Umbilical cord (tissue), 2 donors: Measurements from ENCODE around the gene CDC42BPB. TPM values are rescaled to one million over a fixed set of nuclear protein-coding genes. Genes with fewer than 3 reads are reported as not detected.
A peak's percentile ranks its signal among the peaks of the same experiment; 100 is the strongest.
"Not testable (repeated sequence)": the region's sequence is repeated elsewhere in the genome, so short reads cannot be mapped to it uniquely, and the experiment has no call there.

Source experiments
- DNase-seq: peaks from one replicate; pipeline ENCODE4 v3.0.0-alpha.2; 2015; ENCODE audit warnings: low spot score
- total RNA-seq: library from RNA; depleted of rRNA; stranded (reverse); fragments of >200 nt; gene quantifications from one replicate; pipeline ENCODE4 v1.2.3, GENCODE V29; 2014; ENCODE audit warnings: low replicate concordance; ENCODE audit not compliant: insufficient read depth

CDC42BPB gene
- total RNA-seq, 1 donor from 2014 or later, result 99.7 TPM

GRCh38 chr14:102900631-102901571, 156.4 kb downstream of the CDC42BPB start:
- DNase-seq, result no peak

GRCh38 chr14:102899516-102899900, 157.8 kb downstream of the CDC42BPB start:
- no peak for DNase-seq

GRCh38 chr14:102898776-102899515, 158.4 kb downstream of the CDC42BPB start:
- no peak for DNase-seq

GRCh38 chr14:102898298-102898697, 159.1 kb downstream of the CDC42BPB start:
- no peak for DNase-seq

GRCh38 chr14:102897299-102898027, 159.9 kb downstream of the CDC42BPB start:
- DNase-seq, result no peak

GRCh38 chr14:102896735-102897134, 160.6 kb downstream of the CDC42BPB start:
- not testable (repeated sequence) for DNase-seq

- peak; percentile 63 for DNase-seq
Measured at GRCh38 chr14:102893452-102893851, 163.9 kb downstream of the CDC42BPB start.

GRCh38 chr14:102892651-102893050, 164.7 kb downstream of the CDC42BPB start:
- no peak for DNase-seq

GRCh38 chr14:102891556-102891955, 165.8 kb downstream of the CDC42BPB start:
- DNase-seq, result peak; percentile 13

GRCh38 chr14:102891111-102891510, 166.2 kb downstream of the CDC42BPB start:
- no peak for DNase-seq

GRCh38 chr14:102889615-102890014, 167.7 kb downstream of the CDC42BPB start:
- no peak for DNase-seq

GRCh38 chr14:102888748-102889147, 168.6 kb downstream of the CDC42BPB start:
- DNase-seq, result peak; percentile 21

- no peak for DNase-seq
Measured at GRCh38 chr14:102885737-102886447, 171.5 kb downstream of the CDC42BPB start.

GRCh38 chr14:102883554-102883953, 173.8 kb downstream of the CDC42BPB start:
- no peak for DNase-seq

GRCh38 chr14:102883089-102883541, 174.2 kb downstream of the CDC42BPB start:
- no peak for DNase-seq

Other genes with a start within 250 kb of the CDC42BPB start
- gene AMN, start 134.9 kb downstream of the CDC42BPB start, total RNA-seq, result not detected
- not detected for gene LBHD2, start 26.7 kb upstream of the CDC42BPB start, total RNA-seq
- gene EXOC3L4, start 37.2 kb upstream of the CDC42BPB start, total RNA-seq, result 0.72 TPM
- 92.0 TPM for gene TNFAIP2, start 65.9 kb upstream of the CDC42BPB start, total RNA-seq